PC-3 (cell line): ENCODE measurements around the gene LHX5.

Experiments used
- EZH2 ChIP-seq: fragments of 300-600 bp; sonication (generic); IDR thresholded peaks from one replicate; pipeline ENCODE4 v1.6.1; 2017; ENCODE audit warnings: antibody characterized with exemption, mild to moderate bottlenecking, low read length; ENCODE audit not compliant: unreplicated experiment
- EZH2phosphoT487 ChIP-seq: fragments of 300-600 bp; sonication (generic); IDR thresholded peaks from 2 replicates; pipeline ENCODE4 v1.6.1; 2018; ENCODE audit warnings: mild to moderate bottlenecking, antibody characterized with exemption, low read length, borderline replicate concordance
- TF ChIP-seq, protein P1 (sequence below): fragments of 300-600 bp; sonication (generic); conservative IDR thresholded peaks from 2 replicates; pipeline ENCODE4 v1.5.1; 2017; ENCODE audit warnings: antibody characterized with exemption, low read depth, mild to moderate bottlenecking, low read length

DNA sequence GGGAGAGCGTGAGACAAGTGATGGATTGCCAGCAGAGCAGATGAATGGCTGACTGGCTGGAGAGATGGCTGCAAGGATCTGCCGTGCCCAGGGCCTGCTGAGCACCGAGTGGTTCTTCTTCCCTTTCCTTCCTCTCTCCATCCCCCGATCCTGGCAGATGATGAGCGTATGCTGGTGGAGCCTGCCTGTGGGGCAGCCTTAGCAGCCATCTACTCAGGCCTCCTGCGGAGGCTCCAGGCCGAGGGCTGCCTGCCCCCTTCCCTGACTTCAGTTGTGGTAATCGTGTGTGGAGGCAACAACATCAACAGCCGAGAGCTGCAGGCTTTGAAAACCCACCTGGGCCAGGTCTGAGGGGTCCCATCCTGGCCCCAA lies 34.0 kb downstream of the LHX5 start:
- TF ChIP-seq, protein P1, sequence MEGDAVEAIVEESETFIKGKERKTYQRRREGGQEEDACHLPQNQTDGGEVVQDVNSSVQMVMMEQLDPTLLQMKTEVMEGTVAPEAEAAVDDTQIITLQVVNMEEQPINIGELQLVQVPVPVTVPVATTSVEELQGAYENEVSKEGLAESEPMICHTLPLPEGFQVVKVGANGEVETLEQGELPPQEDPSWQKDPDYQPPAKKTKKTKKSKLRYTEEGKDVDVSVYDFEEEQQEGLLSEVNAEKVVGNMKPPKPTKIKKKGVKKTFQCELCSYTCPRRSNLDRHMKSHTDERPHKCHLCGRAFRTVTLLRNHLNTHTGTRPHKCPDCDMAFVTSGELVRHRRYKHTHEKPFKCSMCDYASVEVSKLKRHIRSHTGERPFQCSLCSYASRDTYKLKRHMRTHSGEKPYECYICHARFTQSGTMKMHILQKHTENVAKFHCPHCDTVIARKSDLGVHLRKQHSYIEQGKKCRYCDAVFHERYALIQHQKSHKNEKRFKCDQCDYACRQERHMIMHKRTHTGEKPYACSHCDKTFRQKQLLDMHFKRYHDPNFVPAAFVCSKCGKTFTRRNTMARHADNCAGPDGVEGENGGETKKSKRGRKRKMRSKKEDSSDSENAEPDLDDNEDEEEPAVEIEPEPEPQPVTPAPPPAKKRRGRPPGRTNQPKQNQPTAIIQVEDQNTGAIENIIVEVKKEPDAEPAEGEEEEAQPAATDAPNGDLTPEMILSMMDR: no peak
- TF ChIP-seq EZH2 (no peak), EZH2phosphoT487 (no peak)
